T-helper 2 cell treated with Interferon-gamma antibody and Interleukin-4, amounts not matched to agents 100 ng/mL and 5 ng/mL, for 36 hours (primary cell): ENCODE data around the gene PCYOX1L. TPM values are rescaled to one million over a fixed set of nuclear protein-coding genes. Genes with fewer than 3 reads are reported as not detected.
"Not testable (repeated sequence)": the region's sequence is repeated elsewhere in the genome, so short reads cannot be mapped to it uniquely, and the experiment has no call there.

Experiments used
- intact Hi-C: fragments of 100-400 bp; cut with micrococcal nuclease; formaldehyde crosslinking; loops from one replicate; pipeline ENCODE4 v1.15.1; 2023
- total RNA-seq: library from RNA; stranded (reverse); gene quantifications from 2 replicates; pipeline ENCODE4 v1.2.3, GENCODE V29; 2022

The PCYOX1L gene
- total RNA-seq, 1 donor from 2014 or later: 31.1 TPM

GRCh38 chr5:149381986-149382338 lies 24.1 kb downstream of the PCYOX1L start:
- intact Hi-C loops: loop anchor here (1.0 kb wide), 3 partner anchors 52 to 236 kb away; no protein-coding TSS in a partner anchor

- intact Hi-C loops: loop anchor here (1.0 kb wide), 3 partner anchors 52 to 236 kb away; no protein-coding TSS in a partner anchor
Observed at GRCh38 chr5:149382517-149383220, 24.8 kb downstream of the PCYOX1L start.

GRCh38 chr5:149383399-149383798 lies 25.6 kb downstream of the PCYOX1L start:
- intact Hi-C loops: no loop called here

- intact Hi-C loops: no loop called here
Observed at GRCh38 chr5:149386166-149386565, 28.3 kb downstream of the PCYOX1L start.

- intact Hi-C loops: no loop called here
Observed at GRCh38 chr5:149387081-149387631, 29.3 kb downstream of the PCYOX1L start.

GRCh38 chr5:149387982-149388381 lies 30.1 kb downstream of the PCYOX1L start:
- intact Hi-C loops: no loop called here

- intact Hi-C loops: no loop called here
Observed at GRCh38 chr5:149388498-149389190, 30.8 kb downstream of the PCYOX1L start.

GRCh38 chr5:149389552-149390495 lies 32.0 kb downstream of the PCYOX1L start:
- intact Hi-C loops: no loop called here

GRCh38 chr5:149391076-149391475 lies 33.2 kb downstream of the PCYOX1L start:
- intact Hi-C loops: not testable (repeated sequence)

- intact Hi-C loops: no loop called here
Observed at GRCh38 chr5:149391524-149391923, 33.7 kb downstream of the PCYOX1L start.

- intact Hi-C loops: no loop called here
Observed at GRCh38 chr5:149392718-149393117, 34.9 kb downstream of the PCYOX1L start.

- intact Hi-C loops: not testable (repeated sequence)
Observed at GRCh38 chr5:149394996-149395395, 37.1 kb downstream of the PCYOX1L start.

GRCh38 chr5:149397530-149397929 lies 39.7 kb downstream of the PCYOX1L start:
- intact Hi-C loops: no loop called here

- intact Hi-C loops: not testable (repeated sequence)
Observed at GRCh38 chr5:149398747-149399266, 41.0 kb downstream of the PCYOX1L start.

- intact Hi-C loops: no loop called here
Observed at GRCh38 chr5:149399775-149400174, 41.9 kb downstream of the PCYOX1L start.

- intact Hi-C loops: no loop called here
Observed at GRCh38 chr5:149400304-149400703, 42.5 kb downstream of the PCYOX1L start.

GRCh38 chr5:149401051-149401450 lies 43.2 kb downstream of the PCYOX1L start:
- intact Hi-C loops: no loop called here

- intact Hi-C loops: no loop called here
Observed at GRCh38 chr5:149402291-149402690, 44.4 kb downstream of the PCYOX1L start.

GRCh38 chr5:149403923-149404745 lies 46.3 kb downstream of the PCYOX1L start:
- intact Hi-C loops: no loop called here
